Body of pancreas (tissue), 4 donors: Measurements from ENCODE around the gene CSN3.

Experiments
- POLR2A ChIP-seq, 3 donors: fragments of 450-650 bp; IDR thresholded peaks; one replicate each; pipeline ENCODE4 v1.6.1; 2016; ENCODE audit warnings: antibody characterized with exemption in 3 of 3, mild to moderate bottlenecking in 2 of 3
- TF ChIP-seq, protein P1 (sequence below), 7 experiments: fragments of 450-650 bp in 4 of 7; fragments of 200-600 bp in 3 of 7; sonication (generic) in 3 of 7; IDR thresholded peaks; one replicate each; pipeline ENCODE4 v1.5.1; 2016 to 2019; ENCODE audit warnings: antibody characterized with exemption in 7 of 7

DNA sequence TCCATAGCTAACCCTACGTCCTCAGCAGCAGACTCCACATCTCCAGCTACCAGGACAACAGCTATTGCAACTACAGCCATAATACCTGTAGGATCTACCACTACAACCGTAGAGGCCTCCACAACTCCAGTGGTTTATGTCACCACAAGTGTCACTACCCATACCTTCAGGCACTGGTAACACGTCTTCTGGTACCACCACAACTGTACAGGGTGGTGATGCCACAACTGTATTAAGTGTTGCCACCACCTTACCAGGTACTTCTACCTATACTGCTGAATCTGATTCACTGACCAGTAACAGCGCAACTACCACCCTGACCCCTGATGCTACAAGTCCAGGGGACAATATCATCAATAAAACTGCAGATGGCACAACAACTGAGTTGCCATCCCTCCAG lies 57.8 kb downstream of the CSN3 start:
- TF ChIP-seq, protein P1, sequence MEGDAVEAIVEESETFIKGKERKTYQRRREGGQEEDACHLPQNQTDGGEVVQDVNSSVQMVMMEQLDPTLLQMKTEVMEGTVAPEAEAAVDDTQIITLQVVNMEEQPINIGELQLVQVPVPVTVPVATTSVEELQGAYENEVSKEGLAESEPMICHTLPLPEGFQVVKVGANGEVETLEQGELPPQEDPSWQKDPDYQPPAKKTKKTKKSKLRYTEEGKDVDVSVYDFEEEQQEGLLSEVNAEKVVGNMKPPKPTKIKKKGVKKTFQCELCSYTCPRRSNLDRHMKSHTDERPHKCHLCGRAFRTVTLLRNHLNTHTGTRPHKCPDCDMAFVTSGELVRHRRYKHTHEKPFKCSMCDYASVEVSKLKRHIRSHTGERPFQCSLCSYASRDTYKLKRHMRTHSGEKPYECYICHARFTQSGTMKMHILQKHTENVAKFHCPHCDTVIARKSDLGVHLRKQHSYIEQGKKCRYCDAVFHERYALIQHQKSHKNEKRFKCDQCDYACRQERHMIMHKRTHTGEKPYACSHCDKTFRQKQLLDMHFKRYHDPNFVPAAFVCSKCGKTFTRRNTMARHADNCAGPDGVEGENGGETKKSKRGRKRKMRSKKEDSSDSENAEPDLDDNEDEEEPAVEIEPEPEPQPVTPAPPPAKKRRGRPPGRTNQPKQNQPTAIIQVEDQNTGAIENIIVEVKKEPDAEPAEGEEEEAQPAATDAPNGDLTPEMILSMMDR (IDR thresholded peaks at IDR 0.05), result no peak
- TF ChIP-seq POLR2A (IDR thresholded peaks at IDR 0.05), result no peak
